ENCODE results near the gene B4GALNT1. TPM values are rescaled to one million over a fixed set of nuclear protein-coding genes. Genes with fewer than 3 reads are reported as not detected.

The B4GALNT1 gene
- total and polyA plus RNA-seq, 9 of the 15 experiments (the other 6 are each of a cell fraction or from before 2014, with no cell fraction given) = 1.0 to 32.2 (median 9.8) TPM

- FAIRE-seq (no peak), DNase-seq (ENCODE audit: extremely low read depth in 1 of 4, low spot score in 3 of 4) (no peak), ATAC-seq (no peak)
- H3K9ac ChIP-seq (ENCODE audit: insufficient read depth in 1 of 2, low read depth in 2 of 2, low read length in 2 of 2) = no peak overlapping the region; a peak in 1 of 4 replicates
- H3K27ac ChIP-seq (ENCODE audit: extremely low read depth, low read depth, low read length) = no peak overlapping the region
- no peaks in the 10 kb centered on the region for H3K27me3 ChIP-seq (ENCODE audit: control insufficient read depth in 2 of 2, insufficient read depth in 2 of 2, low read length in 2 of 2)
- ChIA-PET POLR2A (interaction anchor here (0.6 to 2.1 kb wide), 10 partner anchors 11 to 85 kb away, joined by 3 to 9 read pairs (median 4); partner anchors contain the start of genes DDIT3 and PIP4K2C), CTCF (ENCODE audit: low intra/inter-chr PET ratio) (no interaction called here)
- WGBS (ENCODE audit: insufficient coverage, low coverage, missing lambda C conversion rate) = 50% methylated on average over 4 of the region's 4 CpGs
- H3K9me3 ChIP-seq (replicated peaks; ENCODE audit: control insufficient read depth, insufficient read depth, low read depth, low read length) = no peaks in the 10 kb centered on the region
- H3K4me3 ChIP-seq = no peak overlapping the region
- peaks cover 27 to 32% of the 10 kb centered on the region in 2 experiments for H3K4me1 ChIP-seq (replicated peaks in 1 of 2; ENCODE audit: control insufficient read depth in 2 of 2, insufficient read depth in 2 of 2, low read length in 2 of 2)
- no TSS peak for BruUV-seq (replicated peaks)
- H3K9me1 ChIP-seq (ENCODE audit: control insufficient read depth, insufficient read depth, low read length) = no peaks in the 10 kb centered on the region
- in situ Hi-C loops (cut with MboI) (no loop called here), intact Hi-C loops (cut with micrococcal nuclease) (no loop called here)
- H3K4me2 ChIP-seq (ENCODE audit: insufficient read depth, low read length) = no peak overlapping the region
- H3K79me2 ChIP-seq (ENCODE audit: control insufficient read depth, insufficient read depth, low read length) = no peaks in the 10 kb centered on the region
- H4K20me1 ChIP-seq (replicated peaks; ENCODE audit: control insufficient read depth, insufficient read depth, low read length) = no peaks in the 10 kb centered on the region
- peak overlapping the region; percentile 58; the same call in 1 of the 2 replicates for H2AFZ ChIP-seq (ENCODE audit: low read depth, low read length)
- no peak for TF ChIP-seq ZNF717 (CRISPR knock-in tag; IDR thresholded peaks at IDR 0.05)
- 0 out of 2 replicates have a peak, but pooled peaks have one; percentile 9 for TF ChIP-seq EGR1 (conservative IDR thresholded peaks at IDR 0.05)
- peaks cover 19% of the 10 kb centered on the region; the same call in 2 of the 3 replicates for H3K36me3 ChIP-seq (ENCODE audit: control insufficient read depth, insufficient read depth, low read length)
Measured at GRCh38 chr12:57605811-57606311, 27.1 kb downstream of the B4GALNT1 start.

- Histone ChIP-seq H3K9me1 (ENCODE audit: control insufficient read depth, insufficient read depth, low read length) (no peaks in the 10 kb centered on the region), H3K27me3 (ENCODE audit: control insufficient read depth in 2 of 2, insufficient read depth in 2 of 2, low read length in 2 of 2) (no peaks in the 10 kb centered on the region), H2AFZ (ENCODE audit: low read depth, low read length) (no peak overlapping the region), H3K79me2 (ENCODE audit: control insufficient read depth, insufficient read depth, low read length) (no peaks in the 10 kb centered on the region), H3K4me1 (replicated peaks in 1 of 2; ENCODE audit: control insufficient read depth in 2 of 2, insufficient read depth in 2 of 2, low read length in 2 of 2) (peaks cover 21 to 26% of the 10 kb centered on the region in 2 experiments), H3K9ac (ENCODE audit: insufficient read depth in 1 of 2, low read depth in 2 of 2, low read length in 2 of 2) (peak overlapping the region in 1 of 2 experiments; percentile 4; a peak in 1 of 4 replicates), H4K20me1 (replicated peaks; ENCODE audit: control insufficient read depth, insufficient read depth, low read length) (no peaks in the 10 kb centered on the region), H3K9me3 (replicated peaks; ENCODE audit: control insufficient read depth, insufficient read depth, low read depth, low read length) (no peaks in the 10 kb centered on the region), H3K36me3 (ENCODE audit: control insufficient read depth, insufficient read depth, low read length) (peaks cover 26% of the 10 kb centered on the region; the same call in 2 of the 3 replicates), H3K4me3 (no peak overlapping the region), H3K4me2 (ENCODE audit: insufficient read depth, low read length) (peak overlapping the region; percentile 7; the same call in 1 of the 2 replicates), H3K27ac (ENCODE audit: extremely low read depth, low read depth, low read length) (no peak overlapping the region)
- ChIA-PET CTCF (ENCODE audit: low intra/inter-chr PET ratio) (no interaction called here), POLR2A (interaction anchor here (0.9 to 2.1 kb wide), 7 partner anchors 12 to 85 kb away, joined by 3 to 9 read pairs (median 4); partner anchors contain the start of genes DDIT3 and PIP4K2C)
- no peak for ATAC-seq
- in situ Hi-C loops (cut with MboI) = no loop called here
- 59% methylated on average over 18 of the region's 25 CpGs for WGBS (ENCODE audit: insufficient coverage, low coverage, missing lambda C conversion rate)
- intact Hi-C loops (cut with micrococcal nuclease) = no loop called here
- DNase-seq (ENCODE audit: extremely low read depth in 1 of 4, low spot score in 3 of 4) = no peak
- BruUV-seq (replicated peaks) = no TSS peak
- peak; percentile 65 for FAIRE-seq
Measured at GRCh38 chr12:57604992-57605810, 27.8 kb downstream of the B4GALNT1 start.
